ENCODE measurements around the gene DHRS9. TPM values are rescaled to one million over a fixed set of nuclear protein-coding genes. Genes with fewer than 3 reads are reported as not detected.

Gene DHRS9
- polyA plus RNA-seq, 1 donor (not counting 4 experiments of a cell fraction or from before 2014, with no cell fraction given), result 3.3 TPM

GRCh38 chr2:169071455-169071854 is 2.1 kb downstream of the DHRS9 start:
- H2AFZ ChIP-seq (ENCODE audit: control insufficient read depth, low read length), result peak overlapping the region; percentile 65
- H3K27ac ChIP-seq (ENCODE audit: control insufficient read depth, insufficient read depth, low read length), result no peak overlapping the region
- no peaks in the 10 kb centered on the region for H3K9me1 ChIP-seq (ENCODE audit: control insufficient read depth, extremely low read depth, insufficient read depth, low read length)
- H3K79me2 ChIP-seq (ENCODE audit: control insufficient read depth, insufficient read depth, low read length), result no peaks in the 10 kb centered on the region
- H3K36me3 ChIP-seq (ENCODE audit: control insufficient read depth in 2 of 2, extremely low read depth in 1 of 2, insufficient read depth in 2 of 2, low read length in 2 of 2), result no peaks in the 10 kb centered on the region
- TF ChIP-seq EZH2 (IDR thresholded peaks at IDR 0.05; ENCODE audit: low read length) (no peak), CTCF (optimal IDR thresholded peaks at IDR 0.05 in 1 of 3, IDR thresholded peaks at IDR 0.05 in 1 of 3, conservative IDR thresholded peaks at IDR 0.05 in 1 of 3; ENCODE audit: extremely low read depth in 1 of 3, insufficient read depth in 2 of 3, low read length in 3 of 3) (no peak)
- no peaks in the 10 kb centered on the region for H3K9me3 ChIP-seq (ENCODE audit: control insufficient read depth, low read depth, low read length)
- no peak overlapping the region for H3K9ac ChIP-seq (ENCODE audit: control insufficient read depth, extremely low read depth, insufficient read depth, low read length)
- dilution Hi-C loops (cut with MboI; ENCODE audit: extremely low pct_ligation_motif_present, low sequenced_read_pairs), result no loop called here
- H3K4me1 ChIP-seq (ENCODE audit: control insufficient read depth, extremely low read depth, insufficient read depth, low read length), result peaks cover 30% of the 10 kb centered on the region
- no peak overlapping the region for H3K4me3 ChIP-seq (ENCODE audit: control insufficient read depth in 2 of 3, extremely low read depth in 1 of 3, insufficient read depth in 2 of 3, low read depth in 1 of 3, low read length in 3 of 3)
- H4K20me1 ChIP-seq (ENCODE audit: control insufficient read depth, extremely low read depth, insufficient read depth, low read length), result no peaks in the 10 kb centered on the region
- FAIRE-seq (peak; percentile 79), DNase-seq (ENCODE audit: low read depth, low spot score) (no peak)
- H3K27me3 ChIP-seq (ENCODE audit: control insufficient read depth, extremely low read depth, insufficient read depth, low read length), result no peaks in the 10 kb centered on the region
- H3K4me2 ChIP-seq (ENCODE audit: control insufficient read depth, extremely low read depth, insufficient read depth, low read depth, low read length), result peak overlapping the region; percentile 7

GRCh38 chr2:169072163-169072925 is 3.0 kb downstream of the DHRS9 start:
- FAIRE-seq, result no peak
- no peaks in the 10 kb centered on the region for H3K9me3 ChIP-seq (ENCODE audit: control insufficient read depth, low read depth, low read length)
- H2AFZ ChIP-seq (ENCODE audit: control insufficient read depth, low read length), result no peak overlapping the region
- no peak for DNase-seq (ENCODE audit: low read depth, low spot score)
- H4K20me1 ChIP-seq (ENCODE audit: control insufficient read depth, extremely low read depth, insufficient read depth, low read length), result no peaks in the 10 kb centered on the region
- H3K9ac ChIP-seq (ENCODE audit: control insufficient read depth, extremely low read depth, insufficient read depth, low read length), result no peak overlapping the region
- H3K4me1 ChIP-seq (ENCODE audit: control insufficient read depth, extremely low read depth, insufficient read depth, low read length), result peaks cover 30% of the 10 kb centered on the region
- dilution Hi-C loops (cut with MboI; ENCODE audit: extremely low pct_ligation_motif_present, low sequenced_read_pairs), result no loop called here
- H3K27me3 ChIP-seq (ENCODE audit: control insufficient read depth, extremely low read depth, insufficient read depth, low read length), result no peaks in the 10 kb centered on the region
- no peak overlapping the region for H3K4me3 ChIP-seq (ENCODE audit: control insufficient read depth in 2 of 3, extremely low read depth in 1 of 3, insufficient read depth in 2 of 3, low read depth in 1 of 3, low read length in 3 of 3)
- H3K4me2 ChIP-seq (ENCODE audit: control insufficient read depth, extremely low read depth, insufficient read depth, low read depth, low read length), result no peak overlapping the region
- TF ChIP-seq EZH2 (IDR thresholded peaks at IDR 0.05; ENCODE audit: low read length), result no peak
- no peaks in the 10 kb centered on the region for H3K79me2 ChIP-seq (ENCODE audit: control insufficient read depth, insufficient read depth, low read length)
- no peaks in the 10 kb centered on the region for H3K36me3 ChIP-seq (ENCODE audit: control insufficient read depth in 2 of 2, extremely low read depth in 1 of 2, insufficient read depth in 2 of 2, low read length in 2 of 2)
- no peaks in the 10 kb centered on the region for H3K9me1 ChIP-seq (ENCODE audit: control insufficient read depth, extremely low read depth, insufficient read depth, low read length)
- H3K27ac ChIP-seq (ENCODE audit: control insufficient read depth, insufficient read depth, low read length), result no peak overlapping the region
